ENCODE results near the gene TADA1. TPM values are rescaled to one million over a fixed set of nuclear protein-coding genes. Genes with fewer than 3 reads are reported as not detected.

TADA1 gene
- total RNA-seq, 3 donors from 2014 or later (not counting 1 experiment from before 2014, with no cell fraction given), result 11.7 to 13.7 (median 12.5) TPM

GRCh38 chr1:166907051-166907450 is 31.0 kb upstream of the TADA1 start:
- Mint-ChIP-seq H3K36me3 (no peaks in the 10 kb centered on the region), H3K27me3 (ENCODE audit: low read depth in 2 of 2) (peaks cover 0 to 13% of the 10 kb centered on the region in 2 donors), H3K4me3 (no peak overlapping the region), H3K4me1 (peaks cover 18 to 20% of the 10 kb centered on the region in 2 donors), H3K9me3 (no peaks in the 10 kb centered on the region), H3K27ac (no peak overlapping the region)
- H3K4me3 ChIP-seq (ENCODE audit: low read length), result no peak overlapping the region
- no peaks in the 10 kb centered on the region for H3K27me3 ChIP-seq (ENCODE audit: control insufficient read depth, insufficient read depth, low read length)
- DNase-seq, result no peak
- intact Hi-C loops (cut with micrococcal nuclease), result loop anchor here (10.0 kb wide), 1 partner anchor 648 kb away; the partner anchor contains the start of gene CREG1
- no peak for ATAC-seq
- no peak overlapping the region for H3K27ac ChIP-seq (ENCODE audit: low read length)
- H3K9me3 ChIP-seq (ENCODE audit: control insufficient read depth, insufficient read depth, low read length), result no peaks in the 10 kb centered on the region
- 86% methylated on average over 4 of the region's 4 CpGs for WGBS (ENCODE audit: insufficient coverage)
- TF ChIP-seq CTCF (IDR thresholded peaks at IDR 0.05), result no peak
- no peaks in the 10 kb centered on the region for H3K36me3 ChIP-seq (ENCODE audit: control insufficient read depth, insufficient read depth, low read length)
- H3K4me1 ChIP-seq (ENCODE audit: control insufficient read depth, insufficient read depth, low read length), result no peaks in the 10 kb centered on the region

DNA sequence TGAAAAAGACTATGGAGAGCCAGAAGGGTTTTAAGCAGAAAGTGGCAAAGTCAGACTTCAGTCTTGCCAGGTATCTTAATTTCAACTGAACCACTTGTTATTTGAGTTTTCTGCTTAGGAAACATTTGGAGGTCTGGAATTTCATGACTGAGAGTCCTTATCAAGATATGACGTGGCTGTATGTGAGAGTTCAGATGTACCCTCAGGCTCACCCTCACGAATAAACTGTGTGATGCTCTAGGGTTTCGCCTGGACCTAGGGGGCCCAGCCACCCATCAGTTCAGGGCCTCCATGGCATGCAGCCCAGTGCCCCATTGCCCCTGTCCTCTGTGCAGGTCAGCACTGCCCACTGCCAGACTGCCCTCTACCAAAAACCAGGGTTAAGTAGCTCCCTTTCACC is 30.6 kb upstream of the TADA1 start:
- H3K27ac ChIP-seq (ENCODE audit: low read length), result no peak overlapping the region
- DNase-seq (no peak), ATAC-seq (no peak)
- no peaks in the 10 kb centered on the region for H3K36me3 ChIP-seq (ENCODE audit: control insufficient read depth, insufficient read depth, low read length)
- H3K9me3 ChIP-seq (ENCODE audit: control insufficient read depth, insufficient read depth, low read length), result no peaks in the 10 kb centered on the region
- H3K4me1 ChIP-seq (ENCODE audit: control insufficient read depth, insufficient read depth, low read length), result no peaks in the 10 kb centered on the region
- peaks cover 0 to 13% of the 10 kb centered on the region in 2 donors for H3K27me3 Mint-ChIP-seq (ENCODE audit: low read depth in 2 of 2)
- H3K27me3 ChIP-seq (ENCODE audit: control insufficient read depth, insufficient read depth, low read length), result no peaks in the 10 kb centered on the region
- 83% methylated on average over 3 of the region's 3 CpGs for WGBS (ENCODE audit: insufficient coverage)
- no peaks in the 10 kb centered on the region for H3K9me3 Mint-ChIP-seq
- TF ChIP-seq CTCF (IDR thresholded peaks at IDR 0.05), result no peak
- H3K4me1 Mint-ChIP-seq, result peaks cover 18 to 20% of the 10 kb centered on the region in 2 donors
- no peak overlapping the region for H3K27ac Mint-ChIP-seq
- H3K4me3 ChIP-seq (ENCODE audit: low read length), result no peak overlapping the region
- H3K36me3 Mint-ChIP-seq, result no peaks in the 10 kb centered on the region
- intact Hi-C loops (cut with micrococcal nuclease), result loop anchor here (10.0 kb wide), 1 partner anchor 648 kb away; the partner anchor contains the start of gene CREG1
- H3K4me3 Mint-ChIP-seq, result no peak overlapping the region

DNA sequence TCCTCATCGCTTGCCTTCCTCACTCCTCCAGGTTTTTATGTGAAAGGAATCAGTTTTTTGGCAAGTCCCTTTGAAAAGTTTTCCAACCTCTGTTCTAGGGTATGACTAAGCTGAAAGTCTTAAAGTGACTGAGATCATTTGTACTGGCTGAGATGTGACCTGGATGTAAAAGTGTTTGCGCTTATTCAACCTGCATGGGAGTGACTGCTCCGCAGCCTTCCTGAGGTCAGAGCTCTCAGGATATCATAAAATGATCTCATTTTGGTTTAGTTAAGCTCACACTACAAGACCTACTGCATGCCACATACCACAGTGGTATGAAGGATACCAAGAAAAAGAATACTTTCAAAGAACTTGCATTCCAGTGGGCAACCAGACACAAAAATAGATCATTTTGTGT is 29.8 kb upstream of the TADA1 start:
- Histone ChIP-seq H3K27ac (ENCODE audit: low read length) (no peak overlapping the region), H3K27me3 (ENCODE audit: control insufficient read depth, insufficient read depth, low read length) (no peaks in the 10 kb centered on the region), H3K4me1 (ENCODE audit: control insufficient read depth, insufficient read depth, low read length) (no peaks in the 10 kb centered on the region), H3K36me3 (ENCODE audit: control insufficient read depth, insufficient read depth, low read length) (no peaks in the 10 kb centered on the region), H3K4me3 (ENCODE audit: low read length) (no peak overlapping the region), H3K9me3 (ENCODE audit: control insufficient read depth, insufficient read depth, low read length) (no peaks in the 10 kb centered on the region)
- 89% methylated on average over 3 of the region's 3 CpGs for WGBS (ENCODE audit: insufficient coverage)
- intact Hi-C loops (cut with micrococcal nuclease), result loop anchor here (10.0 kb wide), 1 partner anchor 649 kb away; the partner anchor contains the start of gene CREG1
- H3K9me3 Mint-ChIP-seq, result no peaks in the 10 kb centered on the region
- H3K36me3 Mint-ChIP-seq, result no peaks in the 10 kb centered on the region
- TF ChIP-seq CTCF (IDR thresholded peaks at IDR 0.05), result no peak
- H3K4me3 Mint-ChIP-seq, result peak overlapping the region; percentile 4
- no peak for DNase-seq
- ATAC-seq, result no peak
- H3K27me3 Mint-ChIP-seq (ENCODE audit: low read depth in 2 of 2), result peaks cover 0 to 13% of the 10 kb centered on the region in 2 donors
- no peak overlapping the region for H3K27ac Mint-ChIP-seq
- H3K4me1 Mint-ChIP-seq, result peaks cover 15 to 17% of the 10 kb centered on the region in 2 donors

GRCh38 chr1:166905136-166905535 is 29.1 kb upstream of the TADA1 start:
- no peaks in the 10 kb centered on the region for H3K9me3 Mint-ChIP-seq

More at GRCh38 chr1:166905136-166905535, 29.1 kb upstream of the TADA1 start:
- DNase-seq (no peak), ATAC-seq (no peak)
- Mint-ChIP-seq H3K4me1 (peaks cover 10 to 11% of the 10 kb centered on the region in 2 donors), H3K27ac (no peak overlapping the region), H3K27me3 (ENCODE audit: low read depth in 2 of 2) (peaks cover 0 to 14% of the 10 kb centered on the region in 2 donors), H3K4me3 (no peak overlapping the region), H3K36me3 (no peaks in the 10 kb centered on the region)
- no peak overlapping the region for H3K27ac ChIP-seq (ENCODE audit: low read length)
- intact Hi-C loops (cut with micrococcal nuclease), result loop anchor here (10.0 kb wide), 1 partner anchor 650 kb away; the partner anchor contains the start of gene CREG1
- no peaks in the 10 kb centered on the region for H3K4me1 ChIP-seq (ENCODE audit: control insufficient read depth, insufficient read depth, low read length)
- H3K27me3 ChIP-seq (ENCODE audit: control insufficient read depth, insufficient read depth, low read length), result no peaks in the 10 kb centered on the region
- no peak overlapping the region for H3K4me3 ChIP-seq (ENCODE audit: low read length)
- H3K36me3 ChIP-seq (ENCODE audit: control insufficient read depth, insufficient read depth, low read length), result no peaks in the 10 kb centered on the region
- TF ChIP-seq CTCF (IDR thresholded peaks at IDR 0.05), result no peak
- WGBS (ENCODE audit: insufficient coverage), result 77% methylated on average over 2 of the region's 2 CpGs
- H3K9me3 ChIP-seq (ENCODE audit: control insufficient read depth, insufficient read depth, low read length), result no peaks in the 10 kb centered on the region

Measured in natural killer cell (primary cell).